ENCODE results near the gene FTSJ3.
A peak's percentile ranks its signal among the peaks of the same experiment; 100 is the strongest.
"Not testable (repeated sequence)": the region's sequence is repeated elsewhere in the genome, so short reads cannot be mapped to it uniquely, and the experiment has no call there.

The FTSJ3 gene

DNA sequence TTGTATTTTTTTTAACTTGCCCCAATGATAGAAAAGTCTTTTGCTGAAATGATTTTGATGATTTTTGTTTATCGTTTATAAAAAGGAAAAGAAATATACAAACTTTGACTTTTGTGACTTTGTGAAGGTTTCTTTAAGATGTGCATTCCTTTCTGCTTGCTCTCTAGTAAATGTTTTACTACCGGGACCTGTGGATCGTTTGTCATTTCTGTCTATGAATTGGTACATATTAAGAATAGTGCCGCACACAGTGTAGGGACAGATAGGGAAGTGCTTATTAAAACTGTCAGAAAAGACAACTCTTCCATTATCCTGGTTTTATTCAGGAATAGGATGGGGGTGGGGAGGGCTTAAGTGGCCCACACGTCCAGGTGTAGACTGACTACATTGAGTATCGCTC lies 8.3 kb downstream of the FTSJ3 start:
- H3K9ac ChIP-seq (ENCODE audit: low read depth in 1 of 2, low read length in 2 of 2) = no peak overlapping the region
- peaks cover 82 to 91% of the 10 kb centered on the region in 2 donors for H3K36me3 ChIP-seq (ENCODE audit: control insufficient read depth in 2 of 2, insufficient read depth in 2 of 2, low read length in 2 of 2)
- no peaks in the 10 kb centered on the region for H3K27me3 ChIP-seq (ENCODE audit: control insufficient read depth in 2 of 2, insufficient read depth in 2 of 2, low read length in 2 of 2)
- H3K9me3 ChIP-seq (ENCODE audit: control insufficient read depth in 2 of 2, low read length in 2 of 2) = no peaks in the 10 kb centered on the region
- H3K27ac ChIP-seq (ENCODE audit: low read depth in 2 of 2, low read length in 2 of 2) = peak overlapping the region in 1 of 2 donors; percentile 22
- no peak overlapping the region for H3K4me3 ChIP-seq (ENCODE audit: low read length in 2 of 2)
- H3K4me1 ChIP-seq (ENCODE audit: control insufficient read depth in 2 of 2, insufficient read depth in 2 of 2, low read length in 2 of 2) = peaks cover 2 to 3% of the 10 kb centered on the region in 2 donors

DNA sequence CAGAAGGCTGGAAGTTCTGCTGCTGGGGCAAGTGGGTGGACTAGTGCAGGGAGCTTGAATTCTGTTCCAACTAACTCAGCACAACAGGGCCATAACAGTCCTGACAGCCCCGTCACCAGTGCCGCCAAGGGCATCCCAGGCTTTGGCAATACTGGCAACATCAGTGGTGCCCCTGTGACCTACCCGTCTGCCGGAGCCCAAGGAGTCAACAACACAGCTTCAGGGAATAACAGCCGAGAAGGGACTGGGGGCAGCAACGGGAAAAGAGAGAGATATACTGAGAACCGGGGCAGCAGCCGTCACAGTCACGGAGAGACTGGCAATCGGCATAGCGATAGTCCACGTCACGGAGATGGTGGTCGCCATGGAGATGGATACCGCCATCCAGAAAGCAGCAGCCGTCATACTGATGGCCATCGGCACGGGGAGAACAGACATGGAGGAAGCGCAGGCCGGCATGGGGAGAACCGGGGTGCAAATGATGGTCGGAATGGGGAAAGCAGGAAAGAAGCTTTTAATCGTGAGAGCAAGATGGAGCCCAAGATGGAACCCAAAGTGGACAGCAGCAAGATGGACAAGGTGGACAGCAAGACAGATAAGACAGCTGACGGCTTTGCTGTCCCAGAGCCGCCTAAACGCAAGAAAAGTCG lies 9.6 kb downstream of the FTSJ3 start:
- Histone ChIP-seq H3K9me3 (ENCODE audit: control insufficient read depth in 2 of 2, low read length in 2 of 2) (no peaks in the 10 kb centered on the region), H3K27me3 (ENCODE audit: control insufficient read depth in 2 of 2, insufficient read depth in 2 of 2, low read length in 2 of 2) (no peaks in the 10 kb centered on the region), H3K27ac (ENCODE audit: low read depth in 2 of 2, low read length in 2 of 2) (no peak overlapping the region), H3K36me3 (ENCODE audit: control insufficient read depth in 2 of 2, insufficient read depth in 2 of 2, low read length in 2 of 2) (peaks cover 83 to 91% of the 10 kb centered on the region in 2 donors), H3K4me3 (ENCODE audit: low read length in 2 of 2) (no peak overlapping the region), H3K4me1 (ENCODE audit: control insufficient read depth in 2 of 2, insufficient read depth in 2 of 2, low read length in 2 of 2) (peaks cover 2 to 3% of the 10 kb centered on the region in 2 donors), H3K9ac (ENCODE audit: low read depth in 1 of 2, low read length in 2 of 2) (no peak overlapping the region)

DNA sequence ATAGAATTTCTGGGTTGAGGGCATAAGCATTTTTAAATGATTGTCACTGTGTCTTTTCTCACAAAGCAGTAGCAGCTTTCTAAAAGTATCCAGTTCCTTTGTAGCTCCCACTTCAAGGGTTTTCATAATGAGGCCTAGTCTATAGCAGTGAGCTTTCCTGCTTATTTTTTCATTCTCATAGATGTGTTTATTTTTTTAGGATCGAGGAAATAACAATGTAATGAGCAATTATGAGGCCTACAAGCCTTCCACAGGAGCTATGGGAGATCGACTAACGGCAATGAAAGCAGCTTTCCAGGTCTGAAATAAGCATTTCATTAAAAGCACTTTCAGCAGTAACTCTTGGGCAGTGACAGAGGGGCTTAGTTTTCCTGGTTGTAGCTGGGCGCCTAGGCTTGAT lies 10.8 kb downstream of the FTSJ3 start:
- Histone ChIP-seq H3K9ac (ENCODE audit: low read depth in 1 of 2, low read length in 2 of 2) (no peak overlapping the region), H3K27ac (ENCODE audit: low read depth in 2 of 2, low read length in 2 of 2) (no peak overlapping the region), H3K4me1 (ENCODE audit: control insufficient read depth in 2 of 2, insufficient read depth in 2 of 2, low read length in 2 of 2) (peaks cover 2 to 3% of the 10 kb centered on the region in 2 donors), H3K4me3 (ENCODE audit: low read length in 2 of 2) (no peak overlapping the region), H3K36me3 (ENCODE audit: control insufficient read depth in 2 of 2, insufficient read depth in 2 of 2, low read length in 2 of 2) (peaks cover 83 to 92% of the 10 kb centered on the region in 2 donors), H3K9me3 (ENCODE audit: control insufficient read depth in 2 of 2, low read length in 2 of 2) (no peaks in the 10 kb centered on the region), H3K27me3 (ENCODE audit: control insufficient read depth in 2 of 2, insufficient read depth in 2 of 2, low read length in 2 of 2) (no peaks in the 10 kb centered on the region)

DNA sequence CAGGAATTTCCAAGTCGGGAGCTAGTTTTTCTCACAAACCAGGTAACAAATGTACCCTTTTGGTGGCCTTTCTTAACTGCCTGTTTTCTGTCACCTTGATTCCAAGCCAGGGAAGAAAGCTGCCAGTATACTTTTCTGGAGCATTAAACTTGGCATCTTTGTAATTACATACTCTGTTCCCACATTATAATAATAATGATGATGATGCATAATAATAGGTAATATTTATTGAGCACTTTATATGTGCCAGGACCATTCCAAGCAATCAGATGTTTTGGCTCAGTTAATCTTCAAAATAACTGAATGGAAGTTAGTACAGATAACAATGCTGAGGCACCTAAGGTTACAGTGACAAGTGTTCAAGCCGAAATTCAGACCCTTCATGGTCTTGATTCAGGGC lies 11.3 kb downstream of the FTSJ3 start:
- peaks cover 83 to 92% of the 10 kb centered on the region in 2 donors for H3K36me3 ChIP-seq (ENCODE audit: control insufficient read depth in 2 of 2, insufficient read depth in 2 of 2, low read length in 2 of 2)
- peaks cover 2 to 3% of the 10 kb centered on the region in 2 donors for H3K4me1 ChIP-seq (ENCODE audit: control insufficient read depth in 2 of 2, insufficient read depth in 2 of 2, low read length in 2 of 2)
- H3K4me3 ChIP-seq (ENCODE audit: low read length in 2 of 2) = no peak overlapping the region
- no peak overlapping the region for H3K9ac ChIP-seq (ENCODE audit: low read depth in 1 of 2, low read length in 2 of 2)
- no peak overlapping the region for H3K27ac ChIP-seq (ENCODE audit: low read depth in 2 of 2, low read length in 2 of 2)
- no peaks in the 10 kb centered on the region for H3K27me3 ChIP-seq (ENCODE audit: control insufficient read depth in 2 of 2, insufficient read depth in 2 of 2, low read length in 2 of 2)
- H3K9me3 ChIP-seq (ENCODE audit: control insufficient read depth in 2 of 2, low read length in 2 of 2) = no peaks in the 10 kb centered on the region

DNA sequence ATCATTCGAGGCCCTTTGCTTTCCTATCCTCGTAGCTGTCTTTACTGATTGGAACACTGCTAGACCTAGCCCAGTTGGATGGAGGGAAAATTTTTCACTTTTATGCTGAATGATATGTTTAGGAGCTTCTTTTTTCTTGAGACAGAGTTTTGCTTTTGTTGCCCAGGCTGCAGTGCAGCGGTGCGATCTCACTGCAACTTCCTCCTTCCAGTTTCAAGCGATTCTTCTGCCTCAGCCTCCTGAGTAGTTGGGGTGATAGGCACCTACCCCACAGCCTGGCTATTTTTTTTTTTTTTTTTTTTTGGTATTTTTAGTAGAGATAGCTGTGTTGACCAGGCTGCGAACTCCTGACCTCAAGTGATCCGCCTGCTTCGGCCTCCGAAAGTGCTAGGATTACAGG lies 17.5 kb downstream of the FTSJ3 start:
- Histone ChIP-seq H3K27me3 (ENCODE audit: control insufficient read depth in 2 of 2, insufficient read depth in 2 of 2, low read length in 2 of 2) (no peaks in the 10 kb centered on the region), H3K9ac (ENCODE audit: low read depth in 1 of 2, low read length in 2 of 2) (no peak overlapping the region), H3K4me3 (ENCODE audit: low read length in 2 of 2) (no peak overlapping the region), H3K4me1 (ENCODE audit: control insufficient read depth in 2 of 2, insufficient read depth in 2 of 2, low read length in 2 of 2) (no peaks in the 10 kb centered on the region), H3K27ac (ENCODE audit: low read depth in 2 of 2, low read length in 2 of 2) (no peak overlapping the region), H3K36me3 (ENCODE audit: control insufficient read depth in 2 of 2, insufficient read depth in 2 of 2, low read length in 2 of 2) (peaks cover 84 to 88% of the 10 kb centered on the region in 2 donors), H3K9me3 (ENCODE audit: control insufficient read depth in 2 of 2, low read length in 2 of 2) (no peaks in the 10 kb centered on the region)

DNA sequence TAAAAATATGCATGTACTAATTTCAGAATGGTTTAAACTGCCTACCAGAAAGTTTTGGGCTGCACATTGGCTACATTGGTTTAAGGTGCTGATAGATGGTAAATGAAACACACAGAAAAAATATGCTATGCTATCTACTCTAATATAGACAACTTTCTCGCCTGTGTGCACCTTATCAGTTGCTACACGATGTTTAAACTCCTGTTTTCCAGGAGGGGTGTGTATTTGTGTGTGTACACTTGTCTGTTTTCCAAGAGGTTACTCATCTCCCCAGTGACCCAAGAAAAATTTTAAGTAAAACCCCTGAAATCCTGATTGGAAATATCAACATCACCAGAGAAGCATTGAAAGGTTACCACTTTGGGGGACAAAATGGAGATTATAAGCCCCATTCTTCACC lies 21.9 kb downstream of the FTSJ3 start:
- H3K9me3 ChIP-seq (ENCODE audit: control insufficient read depth in 2 of 2, low read length in 2 of 2) = no peaks in the 10 kb centered on the region
- H3K27me3 ChIP-seq (ENCODE audit: control insufficient read depth in 2 of 2, insufficient read depth in 2 of 2, low read length in 2 of 2) = no peaks in the 10 kb centered on the region
- no peaks in the 10 kb centered on the region for H3K4me1 ChIP-seq (ENCODE audit: control insufficient read depth in 2 of 2, insufficient read depth in 2 of 2, low read length in 2 of 2)
- H3K4me3 ChIP-seq (ENCODE audit: low read length in 2 of 2) = no peak overlapping the region
- no peak overlapping the region for H3K27ac ChIP-seq (ENCODE audit: low read depth in 2 of 2, low read length in 2 of 2)
- H3K9ac ChIP-seq (ENCODE audit: low read depth in 1 of 2, low read length in 2 of 2) = no peak overlapping the region
- peaks cover 74 to 75% of the 10 kb centered on the region in 2 donors for H3K36me3 ChIP-seq (ENCODE audit: control insufficient read depth in 2 of 2, insufficient read depth in 2 of 2, low read length in 2 of 2)

DNA sequence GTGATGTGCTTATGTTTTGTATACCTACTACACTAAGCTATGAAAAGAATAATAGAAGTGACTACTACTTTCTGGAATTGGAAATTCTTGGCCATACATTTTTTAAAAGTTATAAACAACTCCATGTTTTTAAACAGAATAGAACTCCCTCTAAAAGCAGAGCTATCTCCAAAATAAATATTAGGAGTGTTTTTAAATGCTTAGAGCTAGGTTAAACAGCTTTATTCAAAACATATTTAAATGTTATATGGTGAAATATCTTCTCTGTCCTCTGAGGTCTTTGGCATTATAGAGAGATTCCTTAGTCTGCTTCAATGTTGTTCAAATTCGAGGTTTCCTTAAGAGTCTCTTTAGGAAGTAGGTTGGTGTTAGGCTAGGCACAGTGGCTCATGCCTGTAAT lies 23.1 kb downstream of the FTSJ3 start:
- H3K27ac ChIP-seq (ENCODE audit: low read depth in 2 of 2, low read length in 2 of 2) = no peak overlapping the region
- no peak overlapping the region for H3K4me3 ChIP-seq (ENCODE audit: low read length in 2 of 2)
- H3K4me1 ChIP-seq (ENCODE audit: control insufficient read depth in 2 of 2, insufficient read depth in 2 of 2, low read length in 2 of 2) = no peaks in the 10 kb centered on the region
- no peaks in the 10 kb centered on the region for H3K9me3 ChIP-seq (ENCODE audit: control insufficient read depth in 2 of 2, low read length in 2 of 2)
- H3K9ac ChIP-seq (ENCODE audit: low read depth in 1 of 2, low read length in 2 of 2) = no peak overlapping the region
- peaks cover 74 to 75% of the 10 kb centered on the region in 2 donors for H3K36me3 ChIP-seq (ENCODE audit: control insufficient read depth in 2 of 2, insufficient read depth in 2 of 2, low read length in 2 of 2)
- H3K27me3 ChIP-seq (ENCODE audit: control insufficient read depth in 2 of 2, insufficient read depth in 2 of 2, low read length in 2 of 2) = no peaks in the 10 kb centered on the region

DNA sequence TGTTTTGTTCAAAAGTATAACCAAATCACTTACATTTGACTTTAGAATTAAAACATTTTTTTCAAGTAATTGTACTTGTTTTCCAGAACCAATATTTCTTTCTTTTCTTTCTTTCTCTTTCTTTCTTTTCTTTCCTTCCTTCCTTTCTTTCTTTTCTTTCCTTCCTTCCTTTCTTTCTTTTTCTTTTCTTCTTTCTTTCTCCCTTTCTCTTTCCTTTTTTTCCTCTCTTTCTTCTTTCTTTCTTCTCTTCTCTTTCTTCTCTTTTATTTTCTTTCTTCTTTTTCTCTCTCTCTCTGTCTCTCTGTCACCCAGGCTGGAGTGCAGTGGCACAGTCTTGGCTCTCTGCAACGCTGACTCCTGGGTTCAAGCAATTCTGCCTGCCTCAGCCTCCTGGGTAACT lies 26.7 kb downstream of the FTSJ3 start:
- peaks cover 72 to 74% of the 10 kb centered on the region in 2 donors for H3K36me3 ChIP-seq (ENCODE audit: control insufficient read depth in 2 of 2, insufficient read depth in 2 of 2, low read length in 2 of 2)
- no peak overlapping the region for H3K9ac ChIP-seq (ENCODE audit: low read depth in 1 of 2, low read length in 2 of 2)
- H3K27me3 ChIP-seq (ENCODE audit: control insufficient read depth in 2 of 2, insufficient read depth in 2 of 2, low read length in 2 of 2) = no peaks in the 10 kb centered on the region
- H3K4me1 ChIP-seq (ENCODE audit: control insufficient read depth in 2 of 2, insufficient read depth in 2 of 2, low read length in 2 of 2) = no peaks in the 10 kb centered on the region
- H3K27ac ChIP-seq (ENCODE audit: low read depth in 2 of 2, low read length in 2 of 2) = no peak overlapping the region
- H3K4me3 ChIP-seq (ENCODE audit: low read length in 2 of 2) = no peak overlapping the region
- H3K9me3 ChIP-seq (ENCODE audit: control insufficient read depth in 2 of 2, low read length in 2 of 2) = no peaks in the 10 kb centered on the region

DNA sequence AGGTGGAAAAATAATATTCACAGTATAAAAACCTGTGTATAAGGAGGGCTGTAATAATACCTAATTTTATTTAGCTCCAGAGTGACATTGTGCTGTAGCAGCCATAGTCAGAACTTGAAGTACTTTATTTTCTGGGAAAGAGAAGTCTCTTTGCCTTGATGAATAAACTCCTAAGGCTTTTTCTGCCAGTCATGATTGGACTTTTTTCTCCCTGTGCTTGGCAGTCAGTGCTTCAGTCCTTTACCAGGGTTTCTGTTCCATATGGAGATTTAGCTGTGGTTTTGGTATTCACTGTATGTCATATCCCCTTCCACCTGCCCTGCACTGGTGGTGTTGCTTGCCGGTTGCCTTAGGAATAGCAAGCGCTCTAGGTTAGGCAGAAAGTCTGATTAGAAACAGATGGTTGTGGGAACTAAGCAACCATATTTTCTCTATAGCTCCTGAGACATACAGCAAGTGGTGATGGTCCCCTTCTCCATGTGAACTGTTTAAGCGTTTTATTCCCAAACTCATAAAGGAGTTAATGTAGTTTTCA lies 28.8 kb downstream of the FTSJ3 start:
- Histone ChIP-seq H3K36me3 (ENCODE audit: control insufficient read depth in 2 of 2, insufficient read depth in 2 of 2, low read length in 2 of 2) (peaks cover 72 to 83% of the 10 kb centered on the region in 2 donors), H3K9ac (ENCODE audit: low read depth in 1 of 2, low read length in 2 of 2) (no peak overlapping the region)

DNA sequence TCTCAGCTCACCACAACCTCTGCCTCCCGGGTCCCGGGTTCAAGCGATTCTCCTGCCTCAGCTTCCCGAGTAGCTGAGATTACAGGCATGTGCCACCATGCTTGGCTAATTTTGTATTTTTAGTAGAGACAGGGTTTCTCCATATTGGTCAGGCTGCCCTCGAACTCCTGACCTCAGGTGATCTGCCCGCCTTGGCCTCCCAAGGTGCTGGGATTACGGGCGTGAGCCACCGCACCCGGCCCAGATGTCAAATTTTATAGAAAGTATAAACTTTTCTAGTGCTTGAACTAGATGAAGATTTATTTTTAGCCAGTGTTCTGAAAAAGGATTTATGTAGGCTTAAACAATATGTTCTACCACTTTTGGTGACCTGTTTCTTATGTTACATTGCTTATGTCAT lies 31.1 kb downstream of the FTSJ3 start:
- H3K4me3 ChIP-seq (ENCODE audit: low read length in 2 of 2); H3K27me3 ChIP-seq (ENCODE audit: control insufficient read depth in 2 of 2, insufficient read depth in 2 of 2, low read length in 2 of 2); H3K9ac ChIP-seq (ENCODE audit: low read depth in 1 of 2, low read length in 2 of 2); H3K4me1 ChIP-seq (ENCODE audit: control insufficient read depth in 2 of 2, insufficient read depth in 2 of 2, low read length in 2 of 2); H3K9me3 ChIP-seq (ENCODE audit: control insufficient read depth in 2 of 2, low read length in 2 of 2); H3K27ac ChIP-seq (ENCODE audit: low read depth in 2 of 2, low read length in 2 of 2): not testable (repeated sequence)
- H3K36me3 ChIP-seq (ENCODE audit: control insufficient read depth in 2 of 2, insufficient read depth in 2 of 2, low read length in 2 of 2) = peaks cover 75 to 86% of the 10 kb centered on the region in 2 donors

More for the DNA sequence above, 28.8 kb downstream of the FTSJ3 start:
- Histone ChIP-seq H3K4me3 (ENCODE audit: low read length in 2 of 2) (no peak overlapping the region), H3K9me3 (ENCODE audit: control insufficient read depth in 2 of 2, low read length in 2 of 2) (no peaks in the 10 kb centered on the region), H3K27me3 (ENCODE audit: control insufficient read depth in 2 of 2, insufficient read depth in 2 of 2, low read length in 2 of 2) (no peaks in the 10 kb centered on the region), H3K27ac (ENCODE audit: low read depth in 2 of 2, low read length in 2 of 2) (no peak overlapping the region), H3K4me1 (ENCODE audit: control insufficient read depth in 2 of 2, insufficient read depth in 2 of 2, low read length in 2 of 2) (no peaks in the 10 kb centered on the region)
